CD4-positive, alpha-beta T cell treated with Interleukin-6 for 4 hours (primary cell): ENCODE measurements around the gene DUSP7.

ENCODE experiments used
- DNase-seq: peaks from one replicate; pipeline ENCODE4 v3.0.0-alpha.2; 2020; ENCODE audit warnings: mixed read lengths

The DUSP7 gene

GRCh38 chr3:52056521-52056967 lies at the start of gene DUSP7:
Gene DUSP7 (minus strand): TSS chr3:52056571. CDS start chr3:52056366, 205 bp downstream.
- DNase-seq, result peak; percentile 82

- DNase-seq, result no peak
Measured at GRCh38 chr3:52104684-52105640, 48.6 kb upstream of the DUSP7 start.

- no peak for DNase-seq
Measured at GRCh38 chr3:52102934-52103333, 46.6 kb upstream of the DUSP7 start.

GRCh38 chr3:52099001-52099401 lies 42.6 kb upstream of the DUSP7 start:
- no peak for DNase-seq

- no peak for DNase-seq
Measured at GRCh38 chr3:52097851-52098507, 41.6 kb upstream of the DUSP7 start.

GRCh38 chr3:52095990-52096775 lies 39.8 kb upstream of the DUSP7 start:
- no peak for DNase-seq

- DNase-seq, result no peak
Measured at GRCh38 chr3:52094571-52095485, 38.5 kb upstream of the DUSP7 start.

- DNase-seq, result no peak
Measured at GRCh38 chr3:52093756-52094545, 37.6 kb upstream of the DUSP7 start.

- no peak for DNase-seq
Measured at GRCh38 chr3:52092891-52093290, 36.5 kb upstream of the DUSP7 start.

- DNase-seq, result no peak
Measured at GRCh38 chr3:52092271-52092660, 35.9 kb upstream of the DUSP7 start.

- no peak for DNase-seq
Measured at GRCh38 chr3:52091586-52092270, 35.4 kb upstream of the DUSP7 start.

- DNase-seq, result no peak
Measured at GRCh38 chr3:52090933-52091468, 34.6 kb upstream of the DUSP7 start.

GRCh38 chr3:52090131-52090932 lies 34.0 kb upstream of the DUSP7 start:
- DNase-seq, result no peak

GRCh38 chr3:52089691-52090090 lies 33.3 kb upstream of the DUSP7 start:
- no peak for DNase-seq

- DNase-seq, result no peak
Measured at GRCh38 chr3:52088445-52089367, 32.3 kb upstream of the DUSP7 start.

- no peak for DNase-seq
Measured at GRCh38 chr3:52087731-52088130, 31.4 kb upstream of the DUSP7 start.

GRCh38 chr3:52086976-52087663 lies 30.7 kb upstream of the DUSP7 start:
- DNase-seq, result no peak

- DNase-seq, result no peak
Measured at GRCh38 chr3:52086461-52086860, 30.1 kb upstream of the DUSP7 start.
